Mesendoderm (in vitro differentiated cells): ENCODE measurements around the gene PRKN.

ENCODE experiments used
- DNase-seq: peaks from one replicate; pipeline ENCODE4 v3.0.0; 2013
- H2AK5ac ChIP-seq: 2 replicates; pipeline ENCODE4 v1.6.1; 2013; ENCODE audit warnings: low read length, inconsistent platforms
- H2BK120ac ChIP-seq: 2 replicates; pipeline ENCODE4 v1.6.1; 2013; ENCODE audit warnings: low read depth, mild to moderate bottlenecking, low read length, moderate library complexity, mixed read lengths
- H2BK15ac ChIP-seq: replicated peaks from 2 replicates; pipeline ENCODE4 v1.6.1; 2013; ENCODE audit warnings: low read depth, mild to moderate bottlenecking, moderate library complexity
- H2BK5ac ChIP-seq: 2 replicates; pipeline ENCODE4 v1.6.1; 2013; ENCODE audit warnings: low read length, inconsistent platforms
- H3K18ac ChIP-seq: 2 replicates; pipeline ENCODE4 v1.6.1; 2013; ENCODE audit warnings: mild to moderate bottlenecking, low read length, mixed read lengths
- H3K23ac ChIP-seq: one replicate; pipeline ENCODE4 v1.6.1; 2013; ENCODE audit warnings: low read length
- H3K27ac ChIP-seq: 2 replicates; pipeline ENCODE4 v1.5.1; 2013; ENCODE audit warnings: low read depth, mild to moderate bottlenecking, inconsistent platforms, low read length, moderate library complexity
- H3K27me3 ChIP-seq: 2 replicates; pipeline ENCODE4 v1.6.1; 2013; ENCODE audit warnings: low read length, control low read depth, mild to moderate bottlenecking, inconsistent platforms; ENCODE audit not compliant: insufficient read depth, poor library complexity
- H3K36me3 ChIP-seq: 2 replicates; pipeline ENCODE4 v1.6.1; 2013; ENCODE audit warnings: low read length, inconsistent platforms; ENCODE audit not compliant: control insufficient read depth, insufficient read depth
- H3K4ac ChIP-seq: one replicate; pipeline ENCODE4 v1.6.1; 2013; ENCODE audit warnings: low read depth, mild to moderate bottlenecking, low read length, moderate library complexity
- H3K4me1 ChIP-seq: 2 replicates; pipeline ENCODE4 v1.6.1; 2013; ENCODE audit warnings: low read depth, low read length, inconsistent platforms; ENCODE audit not compliant: control insufficient read depth
- H3K4me2 ChIP-seq: 2 replicates; pipeline ENCODE4 v1.6.1; 2013; ENCODE audit warnings: low read length
- H3K4me3 ChIP-seq: 2 replicates; pipeline ENCODE4 v1.5.1; 2013; ENCODE audit warnings: mild to moderate bottlenecking, low read length
- H3K56ac ChIP-seq: one replicate; pipeline ENCODE4 v1.6.1; 2013; ENCODE audit warnings: low read length
- H3K79me1 ChIP-seq: 2 replicates; pipeline ENCODE4 v1.6.1; 2013; ENCODE audit warnings: low read length, inconsistent platforms
- H3K79me2 ChIP-seq: 2 replicates; pipeline ENCODE4 v1.6.1; 2013; ENCODE audit warnings: mild to moderate bottlenecking, low read length; ENCODE audit not compliant: control insufficient read depth, insufficient read depth
- H3K9ac ChIP-seq: 2 replicates; pipeline ENCODE4 v1.6.1; 2013; ENCODE audit warnings: low read length, inconsistent platforms
- H4K5ac ChIP-seq: one replicate; pipeline ENCODE4 v1.6.1; 2013; ENCODE audit warnings: low read length
- H4K8ac ChIP-seq: one replicate; pipeline ENCODE4 v1.6.1; 2013; ENCODE audit warnings: low read depth, mild to moderate bottlenecking, control low read depth, low read length, moderate library complexity
- WGBS: extraction: QIAGEN DNeasy Blood & Tissue Kit; methylation state at CpG from one replicate; pipeline ENCODE4 v1.1.7; 2013; ENCODE audit warnings: low lambda C conversion rate, missing lambda C conversion rate; ENCODE audit not compliant: insufficient coverage; ENCODE audit errors: extremely low coverage; 5-methylcytosine and 5-hydroxymethylcytosine counted together

Gene PRKN

GRCh38 chr6:162078126-162078525 lies 649.4 kb downstream of the PRKN start:
- H3K27ac ChIP-seq: no peak overlapping the region
- no peak overlapping the region for H3K4me3 ChIP-seq
- H3K79me2 ChIP-seq: no peaks in the 10 kb centered on the region
- WGBS: no CpG with 5 or more reads among the region's 3 CpGs
- H3K56ac ChIP-seq: no peak overlapping the region
- H2BK120ac ChIP-seq: no peak overlapping the region
- no peak overlapping the region for H3K18ac ChIP-seq
- H2BK5ac ChIP-seq: no peak overlapping the region
- no peaks in the 10 kb centered on the region for H3K27me3 ChIP-seq
- no peak overlapping the region for H3K4ac ChIP-seq
- no peak overlapping the region for H2AK5ac ChIP-seq
- H2BK15ac ChIP-seq: no peak overlapping the region
- no peak overlapping the region for H3K4me2 ChIP-seq
- no peak overlapping the region for H4K8ac ChIP-seq
- no peaks in the 10 kb centered on the region for H3K79me1 ChIP-seq
- H3K4me1 ChIP-seq: no peaks in the 10 kb centered on the region
- H3K9ac ChIP-seq: no peak overlapping the region
- H3K36me3 ChIP-seq: no peaks in the 10 kb centered on the region
- DNase-seq: no peak
- no peak overlapping the region for H3K23ac ChIP-seq
- H4K5ac ChIP-seq: no peak overlapping the region

- no peaks in the 10 kb centered on the region for H3K79me1 ChIP-seq
- no peaks in the 10 kb centered on the region for H3K79me2 ChIP-seq
- H3K23ac ChIP-seq: no peak overlapping the region
- no peak overlapping the region for H3K27ac ChIP-seq
- no peak overlapping the region for H3K4ac ChIP-seq
- no peak overlapping the region for H3K18ac ChIP-seq
- no peak for DNase-seq
- H3K27me3 ChIP-seq: no peaks in the 10 kb centered on the region
- H3K9ac ChIP-seq: no peak overlapping the region
- no peak overlapping the region for H4K5ac ChIP-seq
- H2BK5ac ChIP-seq: no peak overlapping the region
- no peaks in the 10 kb centered on the region for H3K4me1 ChIP-seq
- no peaks in the 10 kb centered on the region for H3K36me3 ChIP-seq
- no peak overlapping the region for H2AK5ac ChIP-seq
- no peak overlapping the region for H4K8ac ChIP-seq
- H3K4me3 ChIP-seq: no peak overlapping the region
- WGBS: no CpG with 5 or more reads among the region's 4 CpGs
- H2BK15ac ChIP-seq: no peak overlapping the region
- no peak overlapping the region for H3K56ac ChIP-seq
- H2BK120ac ChIP-seq: no peak overlapping the region
- H3K4me2 ChIP-seq: no peak overlapping the region
These were observed 650.8 kb downstream of the PRKN start for GRCh38 chr6:162076816-162077215.

GRCh38 chr6:162074641-162075275 lies 652.8 kb downstream of the PRKN start:
- Histone ChIP-seq H2BK15ac (no peak overlapping the region), H3K27ac (no peak overlapping the region), H3K4me2 (no peak overlapping the region), H3K4me1 (no peaks in the 10 kb centered on the region), H3K79me1 (no peaks in the 10 kb centered on the region), H3K23ac (no peak overlapping the region), H3K4ac (no peak overlapping the region), H3K18ac (no peak overlapping the region), H3K79me2 (no peaks in the 10 kb centered on the region), H3K9ac (no peak overlapping the region), H3K36me3 (no peaks in the 10 kb centered on the region), H4K8ac (no peak overlapping the region), H3K4me3 (no peak overlapping the region), H2BK120ac (no peak overlapping the region), H3K27me3 (no peaks in the 10 kb centered on the region), H4K5ac (no peak overlapping the region), H2AK5ac (no peak overlapping the region), H3K56ac (no peak overlapping the region), H2BK5ac (no peak overlapping the region)
- no peak for DNase-seq
- no CpG with 5 or more reads among the region's 10 CpGs for WGBS

GRCh38 chr6:162070639-162071038 lies 656.9 kb downstream of the PRKN start:
- WGBS: no CpG with 5 or more reads among the region's 5 CpGs
- no peak overlapping the region for H4K5ac ChIP-seq
- DNase-seq: no peak

GRCh38 chr6:162069995-162070394 lies 657.6 kb downstream of the PRKN start:
- Histone ChIP-seq H4K5ac (no peak overlapping the region), H3K79me2 (no peaks in the 10 kb centered on the region), H3K56ac (no peak overlapping the region), H2AK5ac (no peak overlapping the region), H3K9ac (no peak overlapping the region), H3K27ac (no peak overlapping the region), H3K27me3 (no peaks in the 10 kb centered on the region), H4K8ac (no peak overlapping the region), H2BK5ac (no peak overlapping the region), H2BK15ac (no peak overlapping the region), H3K4me2 (no peak overlapping the region), H3K79me1 (no peaks in the 10 kb centered on the region), H2BK120ac (no peak overlapping the region), H3K23ac (no peak overlapping the region), H3K4me1 (no peaks in the 10 kb centered on the region), H3K4me3 (no peak overlapping the region), H3K18ac (no peak overlapping the region), H3K4ac (no peak overlapping the region), H3K36me3 (no peaks in the 10 kb centered on the region)
- DNase-seq: no peak
- WGBS: no CpG with 5 or more reads among the region's 2 CpGs

More at GRCh38 chr6:162070639-162071038, 656.9 kb downstream of the PRKN start:
- Histone ChIP-seq H3K18ac (no peak overlapping the region), H3K36me3 (no peaks in the 10 kb centered on the region), H2BK5ac (no peak overlapping the region), H3K27me3 (no peaks in the 10 kb centered on the region), H3K9ac (no peak overlapping the region), H3K23ac (no peak overlapping the region), H3K4me1 (no peaks in the 10 kb centered on the region), H3K56ac (no peak overlapping the region), H3K4ac (no peak overlapping the region), H3K79me1 (no peaks in the 10 kb centered on the region), H2AK5ac (no peak overlapping the region), H4K8ac (no peak overlapping the region), H3K4me3 (no peak overlapping the region), H3K79me2 (no peaks in the 10 kb centered on the region), H2BK120ac (no peak overlapping the region), H2BK15ac (no peak overlapping the region), H3K4me2 (no peak overlapping the region), H3K27ac (no peak overlapping the region)

GRCh38 chr6:162068340-162068739 lies 659.2 kb downstream of the PRKN start:
- H3K4ac ChIP-seq: no peak overlapping the region
- no peaks in the 10 kb centered on the region for H3K36me3 ChIP-seq
- DNase-seq: no peak
- no peak overlapping the region for H4K8ac ChIP-seq
- H3K27me3 ChIP-seq: no peaks in the 10 kb centered on the region
- no peak overlapping the region for H4K5ac ChIP-seq
- H2BK120ac ChIP-seq: no peak overlapping the region
- no peak overlapping the region for H3K18ac ChIP-seq
- no peaks in the 10 kb centered on the region for H3K79me2 ChIP-seq
- no peak overlapping the region for H2AK5ac ChIP-seq
- no peaks in the 10 kb centered on the region for H3K79me1 ChIP-seq
- no peak overlapping the region for H3K27ac ChIP-seq
- no peak overlapping the region for H3K4me3 ChIP-seq
- no peak overlapping the region for H2BK5ac ChIP-seq
- H3K23ac ChIP-seq: no peak overlapping the region
- no CpG with 5 or more reads among the region's 4 CpGs for WGBS
- no peak overlapping the region for H3K9ac ChIP-seq
- no peaks in the 10 kb centered on the region for H3K4me1 ChIP-seq
- no peak overlapping the region for H3K4me2 ChIP-seq
- H2BK15ac ChIP-seq: no peak overlapping the region
- no peak overlapping the region for H3K56ac ChIP-seq
